Uterus (tissue), 2 donors: ENCODE data around the gene NCEH1.

Experiments
- POLR2A ChIP-seq, 2 donors: fragments of 450-650 bp; IDR thresholded peaks; one replicate each; pipeline ENCODE4 v1.6.1; 2016; ENCODE audit warnings: antibody characterized with exemption in 2 of 2, mild to moderate bottlenecking in 1 of 2, moderate library complexity in 1 of 2
- TF ChIP-seq, protein P1 (sequence below), 4 experiments: fragments of 200-600 bp in 2 of 4; fragments of 450-650 bp in 2 of 4; sonication (generic) in 2 of 4; IDR thresholded peaks; one replicate each; pipeline ENCODE4 v1.5.1; 2016 to 2019; ENCODE audit warnings: antibody characterized with exemption in 4 of 4, mild to moderate bottlenecking in 2 of 4, moderate library complexity in 1 of 4

DNA sequence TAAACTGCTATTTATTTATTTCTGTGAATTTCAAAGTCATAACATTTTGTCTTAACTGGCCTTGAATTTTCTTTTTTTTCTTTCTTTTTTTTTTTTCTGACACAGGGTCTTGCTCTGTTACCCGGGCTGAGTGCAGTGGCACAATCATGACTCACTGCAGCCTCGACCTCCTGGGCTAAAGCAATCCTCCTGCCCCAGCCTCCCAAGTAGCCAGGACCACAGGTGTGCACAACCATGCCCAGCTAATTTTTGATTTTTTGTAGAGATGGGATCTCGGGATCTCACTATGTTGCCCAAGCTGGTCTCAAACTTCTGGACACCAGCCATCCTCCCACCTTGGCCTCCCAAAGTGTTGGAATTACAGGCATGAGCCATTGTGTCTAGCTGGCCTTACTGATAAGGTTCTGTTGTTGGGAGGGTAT, 110.2 kb downstream of the NCEH1 start:
- TF ChIP-seq, protein P1, sequence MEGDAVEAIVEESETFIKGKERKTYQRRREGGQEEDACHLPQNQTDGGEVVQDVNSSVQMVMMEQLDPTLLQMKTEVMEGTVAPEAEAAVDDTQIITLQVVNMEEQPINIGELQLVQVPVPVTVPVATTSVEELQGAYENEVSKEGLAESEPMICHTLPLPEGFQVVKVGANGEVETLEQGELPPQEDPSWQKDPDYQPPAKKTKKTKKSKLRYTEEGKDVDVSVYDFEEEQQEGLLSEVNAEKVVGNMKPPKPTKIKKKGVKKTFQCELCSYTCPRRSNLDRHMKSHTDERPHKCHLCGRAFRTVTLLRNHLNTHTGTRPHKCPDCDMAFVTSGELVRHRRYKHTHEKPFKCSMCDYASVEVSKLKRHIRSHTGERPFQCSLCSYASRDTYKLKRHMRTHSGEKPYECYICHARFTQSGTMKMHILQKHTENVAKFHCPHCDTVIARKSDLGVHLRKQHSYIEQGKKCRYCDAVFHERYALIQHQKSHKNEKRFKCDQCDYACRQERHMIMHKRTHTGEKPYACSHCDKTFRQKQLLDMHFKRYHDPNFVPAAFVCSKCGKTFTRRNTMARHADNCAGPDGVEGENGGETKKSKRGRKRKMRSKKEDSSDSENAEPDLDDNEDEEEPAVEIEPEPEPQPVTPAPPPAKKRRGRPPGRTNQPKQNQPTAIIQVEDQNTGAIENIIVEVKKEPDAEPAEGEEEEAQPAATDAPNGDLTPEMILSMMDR (IDR thresholded peaks at IDR 0.05), result no peak
- TF ChIP-seq POLR2A (IDR thresholded peaks at IDR 0.05), result no peak
